NCI-H2227 treated with DMSO at 0.1 percent for 48 hours (cell line): ENCODE data around the gene MAGEB4.

Source experiments
- DNase-seq: peaks from one replicate; lab custom pipeline; 2025; lab: John Stamatoyannopoulos, UW

The MAGEB4 gene

GRCh38 chrX:30283456-30284200 lies 41.8 kb downstream of the MAGEB4 start:
- DNase-seq, result no peak
